PC-9 (cell line): Measurements from ENCODE around the gene TLE4. TPM values are rescaled to one million over a fixed set of nuclear protein-coding genes. Genes with fewer than 3 reads are reported as not detected.

Source experiments
- BruUV-seq: library from RNA; stranded (reverse); fragments of 400-500 nt; replicated peaks from 2 replicates; lab custom pipeline; 2021; lab: Mats Ljungman, UMichigan
- CTCF ChIA-PET: fragments of 300-600 bp; sonication (Branson Sonifier 250); formaldehyde crosslinking; loops from one replicate; lab custom pipeline; 2022; ENCODE audit warnings: antibody characterized with exemption; lab: Charles Lee
- POLR2A ChIA-PET: fragments of 300-600 bp; sonication (Branson Sonifier 250); formaldehyde crosslinking; loops from one replicate; lab custom pipeline; 2022; ENCODE audit warnings: antibody characterized with exemption; ENCODE audit not compliant: unreplicated experiment; lab: Charles Lee
- DNase-seq, 2 experiments: peaks; one replicate each; pipeline versions ENCODE4 v3.0.0 to v3.0.0-alpha.2; 2015 to 2022; ENCODE audit warnings: mixed read lengths in 1 of 2
- H2AFZ ChIP-seq: fragments of 200-600 bp; sonication (generic); 2 replicates; pipeline ENCODE4 v1.8.1; 2017; ENCODE audit warnings: antibody characterized with exemption
- H3F3A ChIP-seq: fragments of 200-600 bp; sonication (generic); 2 replicates; pipeline ENCODE4 v1.8.1; 2017; ENCODE audit warnings: antibody characterized with exemption, mild to moderate bottlenecking, low read depth; ENCODE audit not compliant: insufficient read depth
- H3K27ac ChIP-seq: fragments of 200-600 bp; sonication (generic); 2 replicates; pipeline ENCODE4 v1.6.1; 2016; ENCODE audit warnings: mixed run types
- H3K27me3 ChIP-seq: fragments of 200-600 bp; sonication (generic); 2 replicates; pipeline ENCODE4 v1.6.1; 2016; ENCODE audit warnings: low read depth, mixed run types; ENCODE audit not compliant: insufficient read depth
- H3K36me3 ChIP-seq: fragments of 200-600 bp; sonication (generic); 2 replicates; pipeline ENCODE4 v1.6.1; 2016; ENCODE audit warnings: low read depth, mixed run types
- H3K4me1 ChIP-seq: fragments of 200-600 bp; sonication (generic); replicated peaks from 2 replicates; pipeline ENCODE4 v1.6.1; 2016; ENCODE audit warnings: mixed run types; ENCODE audit not compliant: insufficient read depth
- H3K4me2 ChIP-seq: fragments of 200-600 bp; sonication (generic); 2 replicates; pipeline ENCODE4 v1.6.1; 2017; ENCODE audit warnings: mixed run types
- H3K4me3 ChIP-seq: fragments of 200-600 bp; sonication (generic); 2 replicates; pipeline ENCODE4 v1.6.1; 2016; ENCODE audit warnings: mixed run types
- H3K79me2 ChIP-seq: fragments of 200-600 bp; sonication (generic); 2 replicates; pipeline ENCODE4 v1.6.1; 2017; ENCODE audit warnings: low read depth, mixed run types
- H3K9me2 ChIP-seq: fragments of 200-600 bp; sonication (generic); 2 replicates; pipeline ENCODE4 v1.8.1; 2017; ENCODE audit warnings: mild to moderate bottlenecking; ENCODE audit not compliant: insufficient read depth
- H3K9me3 ChIP-seq: fragments of 200-600 bp; sonication (generic); 2 replicates; pipeline ENCODE4 v1.8.1; 2016; ENCODE audit warnings: low read depth; ENCODE audit not compliant: insufficient read depth
- H4K20me1 ChIP-seq: fragments of 200-600 bp; sonication (generic); 2 replicates; pipeline ENCODE4 v1.8.1; 2017; ENCODE audit not compliant: insufficient read depth
- EZH2 ChIP-seq: fragments of 200-600 bp; sonication (generic); IDR thresholded peaks from 2 replicates; pipeline ENCODE4 v1.8.0; 2017; ENCODE audit warnings: antibody characterized with exemption, low read depth
- intact Hi-C: fragments of 100-400 bp; cut with micrococcal nuclease; formaldehyde crosslinking; loops from one replicate; pipeline ENCODE4 v1.10.0; 2022; ENCODE audit not compliant: unreplicated experiment
- total RNA-seq: library from RNA; stranded (reverse); gene quantifications from 2 replicates; pipeline ENCODE4 v1.2.3, GENCODE V29; 2021
- TF ChIP-seq, protein P1 (sequence below): fragments of 200-600 bp; sonication (generic); conservative IDR thresholded peaks from 2 replicates; pipeline ENCODE4 v1.6.1; 2017; ENCODE audit warnings: mixed run types, antibody characterized with exemption, mild to moderate bottlenecking, moderate library complexity

The TLE4 gene
- total RNA-seq, 1 experiment from 2014 or later = not detected

DNA sequence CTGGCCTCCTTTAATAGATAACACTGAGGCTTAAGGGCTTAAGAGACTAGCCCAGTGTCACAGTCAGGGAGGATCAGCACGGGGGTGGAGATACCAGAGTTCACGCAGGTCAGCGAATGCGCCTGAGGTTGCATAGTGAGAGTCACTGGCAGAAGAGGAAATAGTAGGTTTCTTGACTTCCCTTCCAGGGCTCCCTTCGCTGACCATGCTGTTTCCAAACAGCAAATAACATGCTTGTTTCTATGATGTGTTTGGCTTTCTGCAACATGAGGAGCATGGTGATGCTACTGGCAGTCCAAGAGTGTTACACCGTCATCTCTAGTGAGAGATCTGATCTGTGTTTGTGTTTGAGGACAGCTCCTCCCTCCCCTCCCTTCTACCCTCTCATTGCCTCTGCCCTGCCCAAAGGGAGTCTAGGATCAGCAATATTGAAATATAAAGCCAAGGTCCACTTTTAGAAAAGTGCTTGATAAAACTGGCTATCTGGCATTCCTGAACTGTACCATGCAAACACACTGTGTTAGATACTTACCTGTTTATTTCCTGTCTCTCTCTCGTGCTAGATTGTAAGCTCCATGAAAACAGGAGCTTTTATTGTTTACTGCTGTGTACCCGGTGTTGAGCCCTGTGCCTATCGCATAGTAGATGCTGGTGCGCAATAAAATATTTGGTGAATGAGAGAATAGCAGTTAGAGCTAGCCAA lies 12.3 kb downstream of the TLE4 start:
- H4K20me1 ChIP-seq = no peaks in the 10 kb centered on the region
- BruUV-seq = no TSS peak
- TF ChIP-seq, protein P1, sequence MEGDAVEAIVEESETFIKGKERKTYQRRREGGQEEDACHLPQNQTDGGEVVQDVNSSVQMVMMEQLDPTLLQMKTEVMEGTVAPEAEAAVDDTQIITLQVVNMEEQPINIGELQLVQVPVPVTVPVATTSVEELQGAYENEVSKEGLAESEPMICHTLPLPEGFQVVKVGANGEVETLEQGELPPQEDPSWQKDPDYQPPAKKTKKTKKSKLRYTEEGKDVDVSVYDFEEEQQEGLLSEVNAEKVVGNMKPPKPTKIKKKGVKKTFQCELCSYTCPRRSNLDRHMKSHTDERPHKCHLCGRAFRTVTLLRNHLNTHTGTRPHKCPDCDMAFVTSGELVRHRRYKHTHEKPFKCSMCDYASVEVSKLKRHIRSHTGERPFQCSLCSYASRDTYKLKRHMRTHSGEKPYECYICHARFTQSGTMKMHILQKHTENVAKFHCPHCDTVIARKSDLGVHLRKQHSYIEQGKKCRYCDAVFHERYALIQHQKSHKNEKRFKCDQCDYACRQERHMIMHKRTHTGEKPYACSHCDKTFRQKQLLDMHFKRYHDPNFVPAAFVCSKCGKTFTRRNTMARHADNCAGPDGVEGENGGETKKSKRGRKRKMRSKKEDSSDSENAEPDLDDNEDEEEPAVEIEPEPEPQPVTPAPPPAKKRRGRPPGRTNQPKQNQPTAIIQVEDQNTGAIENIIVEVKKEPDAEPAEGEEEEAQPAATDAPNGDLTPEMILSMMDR = no peak
- no peak for TF ChIP-seq EZH2
- H3K79me2 ChIP-seq = no peaks in the 10 kb centered on the region
- H3K27ac ChIP-seq = no peak overlapping the region
- H3K36me3 ChIP-seq = no peaks in the 10 kb centered on the region
- ChIA-PET CTCF (no interaction called here), POLR2A (interaction anchor here (0.7 kb wide), 1 partner anchor 1191 kb away, joined by 3 read pairs; no protein-coding TSS in a partner anchor)
- no peak overlapping the region for H3K4me2 ChIP-seq
- H3K4me1 ChIP-seq = no peaks in the 10 kb centered on the region
- no peak overlapping the region for H3K4me3 ChIP-seq
- peaks cover 12% of the 10 kb centered on the region for H3K27me3 ChIP-seq
- no peak overlapping the region for H2AFZ ChIP-seq
- H3F3A ChIP-seq = no peaks in the 10 kb centered on the region
- intact Hi-C loops = no loop called here
- no peaks in the 10 kb centered on the region for H3K9me2 ChIP-seq
- DNase-seq = no peak
- no peaks in the 10 kb centered on the region for H3K9me3 ChIP-seq

DNA sequence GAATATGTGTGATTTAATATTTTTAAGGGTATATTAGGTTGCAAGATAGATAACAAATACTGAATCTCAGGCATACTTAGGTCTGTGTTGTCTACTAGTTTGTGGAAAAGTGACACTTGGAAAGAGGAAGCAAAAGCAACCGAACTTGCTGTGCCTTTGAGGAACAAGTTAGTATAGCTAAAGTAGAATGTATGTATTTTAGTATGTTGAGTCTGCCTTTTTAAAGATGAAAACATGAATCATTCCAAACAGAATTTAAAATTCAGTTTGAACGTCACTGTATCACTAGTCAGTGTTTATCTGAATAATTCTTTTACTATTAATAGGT lies 12.9 kb downstream of the TLE4 start:
- Histone ChIP-seq H3K27ac (no peak overlapping the region), H3K4me3 (no peak overlapping the region), H3K9me2 (no peaks in the 10 kb centered on the region), H2AFZ (no peak overlapping the region), H3K9me3 (no peaks in the 10 kb centered on the region), H3K79me2 (no peaks in the 10 kb centered on the region), H3K36me3 (no peaks in the 10 kb centered on the region), H4K20me1 (no peaks in the 10 kb centered on the region), H3K27me3 (peaks cover 12% of the 10 kb centered on the region), H3K4me2 (no peak overlapping the region), H3K4me1 (no peaks in the 10 kb centered on the region), H3F3A (no peaks in the 10 kb centered on the region)
- CTCF ChIA-PET = no interaction called here
- intact Hi-C loops = no loop called here
- no peak for DNase-seq
- no TSS peak for BruUV-seq
- TF ChIP-seq EZH2 = no peak
- TF ChIP-seq, protein P1 = no peak
- POLR2A ChIA-PET = interaction anchor here (0.7 kb wide), 1 partner anchor 1190 kb away, joined by 3 read pairs; no protein-coding TSS in a partner anchor

DNA sequence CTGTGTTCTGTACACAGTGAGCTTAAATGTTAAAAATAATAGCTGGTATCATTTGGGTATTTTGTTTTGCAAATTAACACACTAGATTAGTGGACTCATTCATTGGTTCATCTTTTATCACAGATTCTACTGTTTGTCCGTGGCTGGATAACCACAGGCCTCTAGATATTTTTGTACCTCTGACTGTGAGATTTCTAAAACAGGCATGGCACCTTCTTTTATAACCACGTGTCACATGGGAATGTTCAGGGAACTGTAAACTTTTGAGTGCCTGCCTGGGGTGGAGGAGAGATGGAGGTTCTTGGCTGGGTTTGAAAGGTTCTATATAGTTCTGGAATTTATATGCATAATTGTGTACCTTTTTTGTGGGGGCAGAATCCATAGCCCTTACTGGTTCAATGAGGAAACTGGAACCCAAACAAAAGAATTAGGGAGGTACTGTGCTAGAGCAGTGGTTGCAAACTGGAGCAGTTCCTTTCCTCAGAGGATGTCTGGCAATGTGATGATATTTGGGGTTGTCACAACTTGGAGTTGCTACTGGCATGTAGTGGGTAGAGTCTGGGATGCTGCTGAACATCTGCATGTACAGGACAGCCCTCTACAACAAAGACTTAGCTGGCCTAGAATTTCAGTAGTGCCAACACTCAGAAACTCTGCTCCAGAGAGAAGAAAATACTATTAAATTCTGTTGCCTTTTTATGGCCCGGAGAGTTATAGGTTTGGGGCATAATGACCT lies 16.9 kb downstream of the TLE4 start:
- no peaks in the 10 kb centered on the region for H4K20me1 ChIP-seq
- no peaks in the 10 kb centered on the region for H3K79me2 ChIP-seq

More for the DNA sequence above, 16.9 kb downstream of the TLE4 start:
- no peaks in the 10 kb centered on the region for H3K36me3 ChIP-seq
- H3K4me2 ChIP-seq = no peak overlapping the region
- ChIA-PET CTCF (no interaction called here), POLR2A (no interaction called here)
- no peaks in the 10 kb centered on the region for H3K4me1 ChIP-seq
- intact Hi-C loops = no loop called here
- H3K4me3 ChIP-seq = no peak overlapping the region
- TF ChIP-seq EZH2 = no peak
- TF ChIP-seq, protein P1 = no peak
- no peaks in the 10 kb centered on the region for H3K9me2 ChIP-seq
- no peaks in the 10 kb centered on the region for H3F3A ChIP-seq
- H2AFZ ChIP-seq = no peak overlapping the region
- DNase-seq = no peak
- H3K27ac ChIP-seq = no peak overlapping the region
- H3K27me3 ChIP-seq = peaks cover 12% of the 10 kb centered on the region
- H3K9me3 ChIP-seq = no peaks in the 10 kb centered on the region
- no TSS peak for BruUV-seq
